HUES64 (cell line): ENCODE measurements around the gene FAM98C.

ENCODE experiments used
- H3K27ac ChIP-seq: 2 replicates; pipeline ENCODE4 v1.7.0; 2013; ENCODE audit warnings: low read depth, low read length, inconsistent platforms
- H3K27me3 ChIP-seq: 2 replicates; pipeline ENCODE4 v1.6.1; 2013; ENCODE audit warnings: mild to moderate bottlenecking, low read length; ENCODE audit not compliant: insufficient read depth
- H3K36me3 ChIP-seq: 2 replicates; pipeline ENCODE4 v1.6.1; 2013; ENCODE audit warnings: mild to moderate bottlenecking, low read length; ENCODE audit not compliant: insufficient read depth
- H3K4me1 ChIP-seq: 2 replicates; pipeline ENCODE4 v1.6.1; 2013; ENCODE audit warnings: mild to moderate bottlenecking, low read length, moderate library complexity; ENCODE audit not compliant: insufficient read depth
- H3K4me3 ChIP-seq: 2 replicates; pipeline ENCODE4 v1.5.1; 2013; ENCODE audit warnings: mild to moderate bottlenecking, low read length, moderate library complexity
- H3K9ac ChIP-seq: 2 replicates; pipeline ENCODE4 v1.6.1; 2013; ENCODE audit warnings: mild to moderate bottlenecking, low read depth, low read length
- H3K9me3 ChIP-seq: 2 replicates; pipeline ENCODE4 v1.6.1; 2013; ENCODE audit warnings: low read depth, low read length; ENCODE audit not compliant: insufficient read depth
- WGBS: fragments of 150-250, 120-280 bp; methylation state at CpG from one replicate; pipeline ENCODE4 v1.1.7; 2013; ENCODE audit warnings: missing lambda C conversion rate; 5-methylcytosine and 5-hydroxymethylcytosine counted together

Gene FAM98C

GRCh38 chr19:38381138-38381537, 21.8 kb upstream of the FAM98C start:
- Histone ChIP-seq H3K4me1 (0 out of 2 replicates have a peak, but pooled peaks cover 4% of the 10 kb centered on the region), H3K4me3 (no peak overlapping the region), H3K27me3 (peaks cover 3% of the 10 kb centered on the region; the same call in 1 of the 2 replicates), H3K27ac (no peak overlapping the region), H3K9ac (no peak overlapping the region), H3K36me3 (peaks cover 60% of the 10 kb centered on the region), H3K9me3 (no peaks in the 10 kb centered on the region)
- 96% methylated on average over 9 of the region's 9 CpGs for WGBS

- peaks cover 11% of the 10 kb centered on the region; the same call in 1 of the 2 replicates for H3K27me3 ChIP-seq
- H3K27ac ChIP-seq: no peak overlapping the region
- 93% methylated on average over 10 of the region's 10 CpGs for WGBS
- peaks cover 7% of the 10 kb centered on the region; the same call in 1 of the 2 replicates for H3K4me1 ChIP-seq
- H3K9me3 ChIP-seq: no peaks in the 10 kb centered on the region
- H3K9ac ChIP-seq: no peak overlapping the region
- H3K36me3 ChIP-seq: peaks cover 46% of the 10 kb centered on the region
- no peak overlapping the region for H3K4me3 ChIP-seq
Observed at GRCh38 chr19:38383184-38383583, 19.7 kb upstream of the FAM98C start.

GRCh38 chr19:38383743-38384142, 19.1 kb upstream of the FAM98C start:
- Histone ChIP-seq H3K27ac (no peak overlapping the region), H3K27me3 (peaks cover 11% of the 10 kb centered on the region; the same call in 1 of the 2 replicates), H3K36me3 (peaks cover 46% of the 10 kb centered on the region), H3K9me3 (no peaks in the 10 kb centered on the region), H3K4me1 (peaks cover 7% of the 10 kb centered on the region; the same call in 1 of the 2 replicates), H3K9ac (no peak overlapping the region), H3K4me3 (no peak overlapping the region)
- 100% methylated on average over 2 of the region's 2 CpGs for WGBS

GRCh38 chr19:38384209-38385027, 18.5 kb upstream of the FAM98C start:
- Histone ChIP-seq H3K9ac (no peak overlapping the region), H3K9me3 (no peaks in the 10 kb centered on the region), H3K27ac (no peak overlapping the region), H3K27me3 (peaks cover 11% of the 10 kb centered on the region; the same call in 1 of the 2 replicates), H3K4me3 (no peak overlapping the region), H3K36me3 (peaks cover 39% of the 10 kb centered on the region), H3K4me1 (peaks cover 7% of the 10 kb centered on the region; the same call in 1 of the 2 replicates)
- WGBS: 82% methylated on average over 10 of the region's 10 CpGs

- Histone ChIP-seq H3K27ac (no peak overlapping the region), H3K4me3 (no peak overlapping the region), H3K27me3 (peaks cover 11% of the 10 kb centered on the region; the same call in 1 of the 2 replicates), H3K36me3 (peaks cover 36% of the 10 kb centered on the region), H3K9ac (no peak overlapping the region), H3K4me1 (peaks cover 10% of the 10 kb centered on the region; the same call in 1 of the 2 replicates), H3K9me3 (no peaks in the 10 kb centered on the region)
- WGBS: 91% methylated on average over 40 of the region's 40 CpGs
Observed at GRCh38 chr19:38385057-38385803, 17.7 kb upstream of the FAM98C start.

GRCh38 chr19:38385804-38386257, 17.1 kb upstream of the FAM98C start:
- WGBS: 82% methylated on average over 40 of the region's 40 CpGs
- Histone ChIP-seq H3K4me1 (peaks cover 10% of the 10 kb centered on the region; the same call in 1 of the 2 replicates), H3K36me3 (peaks cover 32% of the 10 kb centered on the region), H3K27ac (no peak overlapping the region), H3K27me3 (peaks cover 11% of the 10 kb centered on the region; the same call in 1 of the 2 replicates), H3K9me3 (no peaks in the 10 kb centered on the region), H3K9ac (no peak overlapping the region), H3K4me3 (peak overlapping the region; percentile 77; the same call in 1 of the 2 replicates)

GRCh38 chr19:38386300-38386970, 16.5 kb upstream of the FAM98C start:
- no peak overlapping the region for H3K27ac ChIP-seq
- H3K4me3 ChIP-seq: peak overlapping the region; percentile 77
- peaks cover 11% of the 10 kb centered on the region; the same call in 1 of the 2 replicates for H3K27me3 ChIP-seq
- H3K36me3 ChIP-seq: peaks cover 26% of the 10 kb centered on the region
- no peak overlapping the region for H3K9ac ChIP-seq
- H3K9me3 ChIP-seq: no peaks in the 10 kb centered on the region
- 63% methylated on average over 61 of the region's 61 CpGs for WGBS
- H3K4me1 ChIP-seq: peaks cover 10% of the 10 kb centered on the region; the same call in 1 of the 2 replicates

GRCh38 chr19:38386971-38387549, 15.8 kb upstream of the FAM98C start:
- Histone ChIP-seq H3K27me3 (peaks cover 11% of the 10 kb centered on the region; the same call in 1 of the 2 replicates), H3K27ac (no peak overlapping the region; the same call in 1 of the 2 replicates), H3K4me1 (peaks cover 10% of the 10 kb centered on the region; the same call in 1 of the 2 replicates), H3K9ac (no peak overlapping the region), H3K36me3 (peaks cover 25% of the 10 kb centered on the region), H3K9me3 (no peaks in the 10 kb centered on the region), H3K4me3 (peak overlapping the region; percentile 77)
- 52% methylated on average over 36 of the region's 36 CpGs for WGBS

- H3K4me1 ChIP-seq: peaks cover 10% of the 10 kb centered on the region; the same call in 1 of the 2 replicates
- H3K27me3 ChIP-seq: peaks cover 11% of the 10 kb centered on the region; the same call in 1 of the 2 replicates
- peaks cover 26% of the 10 kb centered on the region for H3K36me3 ChIP-seq
- no peaks in the 10 kb centered on the region for H3K9me3 ChIP-seq
- H3K9ac ChIP-seq: peak within 1 kb of the TSS; percentile 70
- WGBS: 1% methylated on average over 51 of the region's 51 CpGs
- H3K27ac ChIP-seq: peak within 1 kb of the TSS; percentile 85
- H3K4me3 ChIP-seq: peak within 1 kb of the TSS; percentile 77
Observed at GRCh38 chr19:38387550-38388348, 15.1 kb upstream of the FAM98C start, which contains the start of gene GGN. GGN (minus strand) TSS chr19:38388034; CDS start chr19:38387261, 773 bp downstream.
